ENCODE results near the gene LRRFIP1.
"Not testable (repeated sequence)": the region's sequence is repeated elsewhere in the genome, so short reads cannot be mapped to it uniquely, and the experiment has no call there.

The LRRFIP1 gene

DNA sequence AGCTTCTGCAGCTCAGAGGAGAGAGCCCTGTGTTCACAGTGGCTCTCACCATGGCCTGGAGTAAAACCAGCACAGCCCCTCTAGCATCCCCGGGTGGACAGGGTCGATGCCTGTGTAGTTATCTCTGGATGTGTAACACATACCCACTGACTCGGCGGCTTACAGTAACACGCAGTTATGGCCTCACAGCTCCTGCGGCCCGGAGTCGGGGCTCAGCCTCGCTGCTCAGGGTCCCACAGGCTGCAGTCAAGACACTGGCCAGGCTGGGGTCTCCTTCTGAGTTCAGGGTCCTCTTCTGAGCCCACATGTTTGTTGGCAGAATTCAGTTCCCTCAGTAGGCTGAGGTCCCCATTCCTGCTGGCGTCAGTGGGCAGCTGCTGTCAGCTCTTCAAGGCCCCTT lies 34.4 kb upstream of the LRRFIP1 start:
- DNase-seq (ENCODE audit: low spot score in 2 of 2), result no peak
- Histone ChIP-seq H3K27me3 (ENCODE audit: low read depth) (no peaks in the 10 kb centered on the region; the same call in 1 of the 2 replicates), H3K4me1 (no peaks in the 10 kb centered on the region), H3K4me3 (no peak overlapping the region), H3K36me3 (replicated peaks) (no peaks in the 10 kb centered on the region), H3K9me3 (no peaks in the 10 kb centered on the region)
- in situ Hi-C loops (cut with MboI; ENCODE audit: low sequenced_read_pairs), result no loop called here

DNA sequence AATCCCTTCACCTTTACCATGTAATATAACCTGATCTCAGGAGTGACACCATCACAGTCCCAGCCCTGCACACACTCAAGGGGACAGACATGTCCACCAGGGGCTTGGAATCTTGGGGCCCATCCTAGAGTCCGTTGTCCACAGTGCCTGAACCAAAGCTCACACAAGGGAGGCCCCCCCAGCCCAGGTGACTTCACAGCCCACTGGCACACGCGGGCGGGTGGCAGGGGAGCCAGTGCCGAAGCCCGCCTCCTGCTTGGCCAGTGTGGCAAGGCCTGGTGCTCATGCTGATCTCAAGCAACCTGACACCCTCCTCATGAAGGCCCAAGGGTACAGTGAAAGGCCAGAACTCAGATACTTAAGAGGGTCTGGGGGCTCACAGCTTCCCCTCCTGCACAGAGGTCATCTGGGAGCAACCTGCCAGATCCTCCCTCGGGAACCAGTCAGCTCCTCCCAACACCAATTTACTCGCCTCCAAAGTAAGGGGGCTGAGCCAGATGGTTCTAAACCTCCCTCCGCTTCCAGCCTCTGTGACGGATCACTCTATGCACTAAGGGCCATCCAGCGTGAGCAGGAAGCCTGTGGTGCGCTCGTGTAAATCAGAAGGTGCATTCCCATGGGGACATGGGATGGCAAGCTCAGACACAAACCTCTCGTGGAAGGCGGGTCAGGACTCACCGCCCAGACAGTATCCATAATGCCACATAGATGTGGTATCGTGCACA lies 33.6 kb upstream of the LRRFIP1 start:
- Histone ChIP-seq H3K4me1 (no peaks in the 10 kb centered on the region), H3K4me3 (no peak overlapping the region), H3K36me3 (replicated peaks) (no peaks in the 10 kb centered on the region), H3K27me3 (ENCODE audit: low read depth) (no peaks in the 10 kb centered on the region; the same call in 1 of the 2 replicates), H3K9me3 (no peaks in the 10 kb centered on the region)
- in situ Hi-C loops (cut with MboI; ENCODE audit: low sequenced_read_pairs), result no loop called here
- DNase-seq (ENCODE audit: low spot score in 2 of 2), result no peak

DNA sequence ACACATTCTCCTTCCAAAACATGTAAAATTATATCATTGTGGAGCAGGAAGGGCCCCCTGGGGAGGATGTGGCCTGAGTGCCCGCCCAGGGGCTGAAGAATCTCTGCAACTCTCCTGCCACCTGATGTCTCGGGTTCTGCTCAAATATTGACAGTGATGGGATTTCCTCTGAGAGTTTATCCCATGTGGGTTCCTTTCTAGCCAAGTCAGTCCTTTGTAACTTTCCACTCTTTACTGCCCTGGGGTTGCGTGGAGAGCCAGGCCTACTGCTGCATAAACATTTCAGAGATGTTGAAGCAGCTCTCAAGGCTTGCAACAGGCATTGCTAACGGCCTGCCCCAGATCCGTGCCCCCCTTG lies 32.9 kb upstream of the LRRFIP1 start:
- H3K9me3 ChIP-seq, result no peaks in the 10 kb centered on the region
- DNase-seq (ENCODE audit: low spot score in 2 of 2), result no peak
- no peaks in the 10 kb centered on the region for H3K36me3 ChIP-seq (replicated peaks)
- no peaks in the 10 kb centered on the region for H3K27me3 ChIP-seq (ENCODE audit: low read depth)
- no peak overlapping the region for H3K4me3 ChIP-seq
- in situ Hi-C loops (cut with MboI; ENCODE audit: low sequenced_read_pairs), result no loop called here
- no peaks in the 10 kb centered on the region for H3K4me1 ChIP-seq

DNA sequence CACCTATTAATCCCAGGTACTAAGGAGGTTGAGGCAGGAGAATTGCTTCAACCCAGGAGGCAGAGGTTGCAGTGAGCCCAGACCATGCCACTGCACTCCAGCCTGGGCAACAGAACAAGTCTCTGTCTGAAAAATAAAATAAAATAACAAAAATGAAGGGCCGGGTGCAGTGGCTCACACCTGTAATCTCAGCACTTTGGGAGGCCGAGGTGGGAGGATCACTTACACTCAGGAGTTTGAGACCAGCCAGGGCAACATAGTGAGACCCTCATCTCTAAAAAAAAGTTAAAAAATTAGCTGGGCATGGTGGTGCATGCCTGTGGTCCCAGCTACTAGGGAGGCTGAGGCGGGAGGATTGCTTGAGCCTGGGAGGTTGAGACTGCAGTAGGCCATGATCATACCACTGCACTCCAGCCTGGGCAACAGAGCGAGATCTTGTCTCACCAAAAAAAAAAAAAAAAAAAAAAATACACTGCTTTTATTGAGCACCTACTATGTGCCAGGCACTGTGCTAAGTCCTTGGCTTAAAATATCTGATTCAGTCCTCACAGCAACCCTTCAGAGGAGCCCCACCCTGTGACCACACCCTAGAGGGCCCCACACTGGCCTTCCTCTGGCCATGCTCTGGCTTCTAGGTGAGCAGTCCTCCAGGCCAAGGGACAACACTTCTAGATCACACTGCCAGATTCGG lies 31.4 kb upstream of the LRRFIP1 start:
- H3K27me3 ChIP-seq (ENCODE audit: low read depth); H3K4me3 ChIP-seq; H3K4me1 ChIP-seq; in situ Hi-C loops (cut with MboI; ENCODE audit: low sequenced_read_pairs); H3K9me3 ChIP-seq; H3K36me3 ChIP-seq (replicated peaks); DNase-seq (ENCODE audit: low spot score in 2 of 2): not testable (repeated sequence)

DNA sequence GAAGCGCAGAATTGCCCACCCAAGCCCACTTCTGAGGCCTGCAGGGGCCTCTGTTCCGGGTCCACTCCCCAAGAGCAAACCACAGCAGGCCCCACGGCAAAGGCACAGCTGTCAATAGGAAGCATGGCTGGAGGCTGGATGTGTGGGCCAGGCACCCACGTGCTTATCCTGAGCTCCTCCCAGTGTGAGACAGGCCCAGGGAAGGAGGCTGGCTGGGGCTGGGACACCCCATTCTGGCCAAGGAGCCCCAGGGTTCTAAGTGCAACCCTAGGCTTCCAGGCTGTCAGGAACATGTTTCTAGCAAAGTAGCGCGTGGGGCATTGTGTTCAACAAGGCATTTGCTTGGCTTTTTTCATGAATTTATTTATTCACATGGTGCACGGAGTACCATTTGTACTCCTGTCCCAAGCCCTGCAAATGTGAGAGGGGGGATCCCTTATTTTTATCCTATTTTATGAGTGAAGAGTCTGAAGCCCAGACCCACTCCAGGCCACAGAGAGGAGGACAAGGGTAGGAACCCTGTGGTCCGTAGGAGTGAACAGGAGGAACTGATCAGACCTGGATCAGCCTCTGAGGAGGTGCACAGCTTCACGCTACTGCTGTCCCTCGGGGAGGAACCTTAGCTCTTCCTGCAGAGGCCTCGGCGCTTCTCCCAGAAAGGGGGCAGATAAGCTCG lies 30.7 kb upstream of the LRRFIP1 start:
- Histone ChIP-seq H3K36me3 (replicated peaks) (no peaks in the 10 kb centered on the region), H3K9me3 (no peaks in the 10 kb centered on the region), H3K27me3 (ENCODE audit: low read depth) (no peaks in the 10 kb centered on the region), H3K4me1 (no peaks in the 10 kb centered on the region), H3K4me3 (no peak overlapping the region)
- in situ Hi-C loops (cut with MboI; ENCODE audit: low sequenced_read_pairs), result no loop called here
- no peak for DNase-seq (ENCODE audit: low spot score in 2 of 2)

DNA sequence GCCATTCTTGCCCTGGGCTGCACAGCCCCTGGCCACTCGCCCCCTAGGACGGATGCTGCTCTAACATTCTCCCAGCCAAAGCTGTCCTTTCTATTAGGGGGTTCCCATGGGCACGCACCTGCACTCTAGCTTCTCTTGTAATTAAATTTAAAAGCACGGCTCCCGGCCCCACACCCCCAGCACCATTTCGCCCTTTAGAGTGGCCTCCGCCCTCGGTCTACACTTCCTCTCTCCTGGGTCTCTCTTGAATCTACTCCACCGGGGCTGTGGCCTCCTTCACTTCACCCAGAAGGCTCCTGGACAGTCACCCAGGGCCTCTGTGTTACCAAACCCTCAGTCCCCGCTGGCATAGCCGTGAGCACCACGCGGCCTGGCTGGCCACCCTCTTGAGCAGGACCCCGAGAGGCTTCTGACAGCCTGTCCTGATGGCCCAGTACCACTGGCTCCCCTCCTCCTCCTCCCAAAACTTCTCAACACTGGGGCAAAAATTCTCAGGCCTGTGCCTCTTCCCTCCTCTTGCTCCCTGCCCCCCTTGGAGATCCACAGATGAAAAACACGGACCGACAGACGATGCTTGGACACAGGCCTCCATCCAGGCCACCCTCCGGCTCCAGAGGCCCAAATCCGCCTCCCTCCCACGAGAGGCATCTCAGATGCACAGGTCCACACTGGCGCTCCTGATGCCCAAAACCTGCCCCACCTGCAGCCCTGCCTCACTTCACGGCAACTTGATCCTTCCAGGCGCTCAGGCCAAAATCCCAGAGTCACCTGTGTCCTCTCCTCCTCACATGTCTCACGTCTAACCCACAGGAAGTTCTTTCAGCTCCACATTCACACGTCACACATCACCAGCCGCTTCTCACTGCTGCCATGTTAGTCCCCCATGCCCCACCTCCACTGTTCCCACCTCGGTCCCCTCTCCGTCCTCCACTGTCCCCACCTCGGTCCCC lies 29.9 kb upstream of the LRRFIP1 start:
- Histone ChIP-seq H3K4me1 (no peaks in the 10 kb centered on the region), H3K36me3 (replicated peaks) (no peaks in the 10 kb centered on the region), H3K9me3 (no peaks in the 10 kb centered on the region), H3K4me3 (no peak overlapping the region), H3K27me3 (ENCODE audit: low read depth) (no peaks in the 10 kb centered on the region)
- DNase-seq (ENCODE audit: low spot score in 2 of 2), result no peak
- in situ Hi-C loops (cut with MboI; ENCODE audit: low sequenced_read_pairs), result no loop called here

DNA sequence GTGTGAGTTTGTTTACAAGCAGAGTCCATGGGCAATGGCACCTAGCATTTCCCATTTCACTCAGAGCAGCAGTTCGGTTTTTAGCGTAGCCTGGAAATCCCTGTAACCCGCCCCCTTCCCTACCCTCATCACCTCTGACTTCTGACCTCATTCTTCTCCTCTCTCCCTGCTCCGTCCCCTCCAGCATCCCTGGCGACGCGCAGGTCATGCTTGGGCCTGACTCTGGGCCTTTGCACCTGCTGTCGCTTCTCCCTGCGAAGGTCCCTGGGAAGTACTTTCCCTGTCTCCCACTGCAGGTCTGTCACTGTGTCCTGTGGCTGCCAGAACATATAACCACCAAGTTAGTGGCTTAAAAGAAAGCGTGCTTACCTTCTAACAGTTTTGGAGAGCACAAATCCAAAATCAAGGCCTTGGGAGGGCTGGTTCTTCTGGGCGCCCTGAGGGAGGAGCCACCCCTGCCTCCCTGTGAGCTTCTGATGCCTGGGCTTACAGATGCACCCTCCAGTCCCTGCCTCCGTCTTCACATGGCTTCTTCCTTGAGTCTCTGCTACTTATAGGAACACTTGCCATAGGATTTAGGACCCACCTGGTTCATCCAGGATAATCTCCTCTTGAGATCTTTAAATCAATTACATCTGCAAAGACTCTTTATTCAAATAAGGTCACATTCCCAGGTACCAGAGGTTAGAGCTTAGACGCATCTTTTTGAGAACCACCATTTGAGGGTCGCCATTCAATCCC lies 28.7 kb upstream of the LRRFIP1 start:
- Histone ChIP-seq H3K27me3 (ENCODE audit: low read depth) (no peaks in the 10 kb centered on the region), H3K4me1 (no peaks in the 10 kb centered on the region), H3K9me3 (no peaks in the 10 kb centered on the region), H3K36me3 (replicated peaks) (no peaks in the 10 kb centered on the region), H3K4me3 (no peak overlapping the region)
- DNase-seq (ENCODE audit: low spot score in 2 of 2), result no peak
- in situ Hi-C loops (cut with MboI; ENCODE audit: low sequenced_read_pairs), result no loop called here

DNA sequence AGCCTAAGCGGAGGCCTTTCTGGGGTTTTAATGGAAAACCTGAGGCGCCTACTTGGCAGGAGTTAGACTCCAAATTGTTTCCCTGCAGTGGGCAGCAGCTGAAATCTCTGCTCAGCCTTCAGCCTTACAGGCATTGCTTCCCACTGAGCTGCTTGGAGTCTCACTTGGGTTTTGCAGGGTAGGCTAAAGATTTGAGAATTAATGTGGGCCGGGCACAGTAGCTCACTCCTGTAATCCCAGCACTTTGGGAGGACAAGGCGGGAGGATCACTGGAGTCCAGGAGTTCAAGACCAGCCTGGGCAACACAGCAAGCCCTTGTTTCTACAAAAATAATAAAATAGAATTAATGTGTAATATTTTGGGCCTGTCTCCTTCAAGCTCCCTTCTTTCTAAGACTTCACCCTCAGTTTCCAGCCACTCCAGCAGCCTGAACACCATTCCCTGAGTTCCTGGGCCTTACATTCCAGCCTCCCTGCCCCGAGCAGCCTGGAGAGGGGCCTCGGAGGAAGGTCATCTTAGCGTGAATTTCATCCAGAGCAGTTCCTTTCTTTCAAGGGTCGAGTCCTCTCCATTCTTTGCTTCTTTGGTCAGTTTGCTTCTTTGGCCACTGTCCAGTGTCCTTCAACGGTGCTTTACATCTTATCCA lies 27.8 kb upstream of the LRRFIP1 start:
- Histone ChIP-seq H3K27me3 (ENCODE audit: low read depth) (no peaks in the 10 kb centered on the region), H3K36me3 (replicated peaks) (no peaks in the 10 kb centered on the region), H3K9me3 (no peaks in the 10 kb centered on the region), H3K4me3 (no peak overlapping the region), H3K4me1 (no peaks in the 10 kb centered on the region)
- in situ Hi-C loops (cut with MboI; ENCODE audit: low sequenced_read_pairs), result no loop called here
- no peak for DNase-seq (ENCODE audit: low spot score in 2 of 2)

DNA sequence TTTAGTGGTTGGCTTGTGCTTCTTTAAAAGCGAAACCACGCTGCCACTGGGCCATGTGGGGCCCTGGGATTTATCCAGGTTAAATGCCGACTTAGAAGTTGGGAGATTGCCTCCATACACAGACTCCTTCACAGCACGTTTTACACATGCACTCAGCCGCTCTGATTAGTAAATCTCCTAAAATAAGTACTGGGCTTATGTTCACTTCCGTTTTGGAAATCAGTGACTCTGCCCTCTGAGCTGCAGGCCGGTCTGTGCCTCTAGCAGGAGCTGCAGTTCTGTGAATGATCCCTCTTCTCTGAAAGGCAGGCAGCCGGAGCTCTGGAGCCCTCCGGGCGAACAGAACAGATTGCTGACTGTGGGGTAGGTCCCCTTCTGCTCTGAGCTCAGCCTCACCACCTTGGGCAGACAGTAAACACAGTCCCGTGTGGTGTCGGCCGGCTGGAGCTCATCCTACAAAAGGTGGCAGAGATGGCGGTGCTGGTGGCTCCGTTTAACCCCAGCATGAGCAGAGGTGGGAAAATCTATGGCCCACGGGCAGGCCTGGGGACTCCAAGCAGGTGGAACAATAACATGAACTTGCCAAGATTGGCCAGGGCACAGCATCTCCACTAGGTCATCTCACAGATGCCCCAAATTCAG lies 27.1 kb upstream of the LRRFIP1 start:
- no peak overlapping the region for H3K4me3 ChIP-seq
- no peaks in the 10 kb centered on the region for H3K9me3 ChIP-seq
- H3K36me3 ChIP-seq (replicated peaks), result no peaks in the 10 kb centered on the region
- no peak for DNase-seq (ENCODE audit: low spot score in 2 of 2)
- H3K27me3 ChIP-seq (ENCODE audit: low read depth), result no peaks in the 10 kb centered on the region
- H3K4me1 ChIP-seq, result no peaks in the 10 kb centered on the region
- in situ Hi-C loops (cut with MboI; ENCODE audit: low sequenced_read_pairs), result no loop called here

DNA sequence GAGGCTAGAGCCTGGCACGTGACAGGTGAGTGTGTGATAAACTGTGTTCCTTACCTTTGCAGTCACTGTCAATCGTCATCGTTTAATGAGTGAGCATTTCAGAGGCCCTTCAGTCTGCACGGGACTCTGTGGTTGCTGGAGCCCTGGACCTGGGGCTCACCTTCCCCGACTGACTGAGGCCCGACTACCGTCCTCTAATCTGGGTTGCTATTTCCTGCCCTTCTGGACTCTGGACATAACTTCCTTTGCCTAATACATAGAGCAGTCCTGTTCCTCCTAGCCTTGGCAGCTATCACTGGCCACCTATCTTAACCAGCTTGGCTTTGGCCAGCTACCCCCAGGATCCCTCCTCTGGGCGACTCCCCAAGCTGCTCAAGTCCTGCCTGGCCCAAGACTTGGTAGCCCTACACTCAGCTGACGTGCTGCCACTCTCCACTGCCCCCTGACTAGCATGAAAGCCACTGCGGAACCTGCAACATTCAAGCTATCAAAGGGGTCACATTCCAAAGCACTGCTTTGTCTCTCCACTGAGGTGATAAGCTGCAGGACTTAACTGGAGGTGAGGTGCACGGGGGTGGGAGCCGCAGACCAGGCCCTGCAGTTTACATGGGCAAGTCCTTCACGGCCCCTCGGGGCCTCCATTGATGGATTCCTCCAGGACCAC lies 25.8 kb upstream of the LRRFIP1 start:
- H3K4me3 ChIP-seq, result no peak overlapping the region
- H3K27me3 ChIP-seq (ENCODE audit: low read depth), result no peaks in the 10 kb centered on the region
- H3K9me3 ChIP-seq, result no peaks in the 10 kb centered on the region
- DNase-seq (ENCODE audit: low spot score in 2 of 2), result no peak
- in situ Hi-C loops (cut with MboI; ENCODE audit: low sequenced_read_pairs), result no loop called here
- no peaks in the 10 kb centered on the region for H3K36me3 ChIP-seq (replicated peaks)
- H3K4me1 ChIP-seq, result no peaks in the 10 kb centered on the region

DNA sequence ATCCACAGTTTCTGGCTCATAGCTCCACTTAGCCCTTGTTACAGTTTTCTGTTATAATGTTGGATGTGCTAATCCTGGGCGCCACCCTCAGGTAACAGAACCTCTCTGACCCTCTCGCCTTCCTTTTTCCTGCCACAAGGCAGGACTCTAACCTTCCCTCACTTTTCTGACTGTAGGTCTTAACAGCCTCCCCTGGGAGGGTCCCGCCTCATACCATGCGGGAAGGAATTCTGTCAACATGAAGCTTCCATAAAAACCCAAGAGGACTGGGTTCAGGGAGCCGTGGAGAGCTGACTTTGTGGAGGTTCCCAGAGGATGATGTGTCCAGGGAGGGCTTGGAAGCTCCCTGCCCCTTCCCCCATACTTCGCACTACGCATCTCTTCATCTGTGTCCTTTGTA lies 25.0 kb upstream of the LRRFIP1 start:
- Histone ChIP-seq H3K9me3 (no peaks in the 10 kb centered on the region), H3K4me3 (no peak overlapping the region), H3K36me3 (replicated peaks) (no peaks in the 10 kb centered on the region), H3K4me1 (no peaks in the 10 kb centered on the region), H3K27me3 (ENCODE audit: low read depth) (no peaks in the 10 kb centered on the region)
- in situ Hi-C loops (cut with MboI; ENCODE audit: low sequenced_read_pairs), result no loop called here
- no peak for DNase-seq (ENCODE audit: low spot score in 2 of 2)

Data from HAP-1 (cell line).